ENCODE data around the gene LHFPL6.

LHFPL6 gene

GRCh38 chr13:39509616-39510315 lies 93.2 kb downstream of the LHFPL6 start:
- no peak for DNase-seq

DNA sequence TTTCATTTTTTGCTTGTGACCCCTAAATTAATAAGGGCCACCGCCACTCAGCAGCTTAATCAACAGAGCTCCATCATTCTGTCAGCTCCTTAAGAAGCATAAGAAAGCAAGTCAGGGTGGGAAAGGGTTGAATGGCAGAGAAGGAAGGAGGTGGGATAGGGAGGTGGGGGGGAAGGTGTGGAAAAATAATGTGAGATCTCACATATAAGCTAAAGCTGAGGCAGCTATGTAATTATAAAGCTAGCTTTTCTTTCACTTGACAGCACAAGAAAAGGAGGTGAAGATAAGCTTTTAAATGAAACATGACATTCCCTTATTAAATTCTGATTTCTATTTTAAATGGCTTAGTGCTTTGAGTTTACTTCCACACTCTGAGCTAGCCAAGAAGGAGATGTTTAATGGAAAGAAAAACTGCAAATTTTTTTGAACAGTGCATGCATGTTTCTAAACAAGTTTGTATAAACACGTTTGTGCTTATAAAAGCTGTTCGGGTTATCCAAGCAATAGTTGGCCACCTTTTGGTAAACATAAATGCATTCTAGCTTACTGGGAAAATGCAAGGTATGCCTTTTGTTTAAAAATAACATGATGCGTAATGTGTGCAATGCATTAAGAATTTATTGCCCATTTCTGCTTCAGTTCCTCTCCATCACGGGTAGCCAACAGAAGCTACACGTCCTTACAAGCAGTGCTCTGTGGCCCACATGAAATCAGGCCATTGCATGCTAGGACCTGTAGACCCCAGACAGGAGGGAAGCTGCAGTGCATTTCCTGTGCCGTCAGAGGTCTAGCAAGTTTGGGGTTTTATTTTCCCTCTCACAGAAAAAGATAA lies 96.2 kb downstream of the LHFPL6 start:
- no peak for DNase-seq

GRCh38 chr13:39505151-39505550 lies 97.8 kb downstream of the LHFPL6 start:
- no peak for DNase-seq

GRCh38 chr13:39503048-39503447 lies 99.9 kb downstream of the LHFPL6 start:
- DNase-seq, result no peak

DNA sequence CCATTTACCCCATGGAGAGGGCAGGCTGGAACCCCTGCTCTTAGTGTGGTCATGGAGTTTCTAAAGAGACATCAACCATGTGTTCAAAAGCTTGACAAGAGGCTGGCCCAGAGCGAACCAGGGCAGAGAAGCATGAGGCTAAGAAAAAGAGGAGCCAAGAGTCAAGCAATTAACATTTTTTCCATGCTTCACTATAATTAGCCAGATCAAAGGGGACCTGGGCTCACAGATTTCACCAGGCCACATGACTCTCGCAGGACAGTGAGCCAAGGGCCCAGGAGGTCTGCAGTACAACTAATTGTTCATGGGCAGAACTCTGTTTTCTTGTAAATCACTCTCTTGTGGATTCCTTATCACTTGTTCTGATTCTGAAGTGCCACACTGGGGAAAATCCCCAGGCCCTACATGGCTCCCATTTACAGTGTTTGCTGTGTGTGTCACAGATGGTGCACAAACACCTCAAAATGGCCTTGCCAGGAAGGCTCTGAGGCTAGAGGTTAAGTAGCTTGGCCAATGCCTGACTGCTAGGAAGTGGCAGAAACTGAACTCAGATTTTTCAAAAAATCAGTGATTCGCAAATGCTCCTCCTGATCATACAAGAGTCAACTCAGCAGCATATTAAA lies 101.2 kb downstream of the LHFPL6 start:
- no peak for DNase-seq

- DNase-seq, result no peak
These were observed 103.4 kb downstream of the LHFPL6 start for GRCh38 chr13:39499604-39500003.

DNA sequence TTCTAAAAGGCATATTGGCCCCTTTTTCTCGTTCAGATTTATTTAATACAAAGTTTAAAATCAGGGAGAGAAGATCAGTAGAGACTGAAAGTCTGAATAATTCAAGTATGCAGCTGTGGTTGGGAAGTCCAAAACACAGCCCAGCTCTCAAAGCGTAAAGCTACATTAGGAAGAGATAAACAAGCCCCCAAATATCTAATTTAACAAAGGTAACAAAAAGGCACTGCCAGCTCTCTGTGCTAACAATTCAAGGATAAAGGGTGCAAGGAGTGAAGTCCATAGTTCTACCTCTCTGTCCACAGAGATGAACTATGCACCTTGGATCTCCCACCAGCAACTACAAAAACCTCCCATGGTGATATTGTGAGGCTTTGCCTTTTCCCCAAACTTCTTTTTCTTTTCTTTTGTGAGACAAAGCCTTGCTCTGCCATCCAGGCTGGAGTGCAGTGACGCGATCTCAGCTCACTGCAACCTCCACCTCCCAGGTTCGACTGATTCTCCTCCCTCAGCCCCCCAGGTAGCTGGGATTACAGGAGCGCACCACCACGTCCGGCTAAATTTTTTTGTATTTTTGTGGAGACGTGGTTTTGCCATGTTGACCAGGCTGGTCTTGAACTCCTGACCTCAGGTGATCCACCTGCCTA lies 104.4 kb downstream of the LHFPL6 start:
- no peak for DNase-seq

DNA sequence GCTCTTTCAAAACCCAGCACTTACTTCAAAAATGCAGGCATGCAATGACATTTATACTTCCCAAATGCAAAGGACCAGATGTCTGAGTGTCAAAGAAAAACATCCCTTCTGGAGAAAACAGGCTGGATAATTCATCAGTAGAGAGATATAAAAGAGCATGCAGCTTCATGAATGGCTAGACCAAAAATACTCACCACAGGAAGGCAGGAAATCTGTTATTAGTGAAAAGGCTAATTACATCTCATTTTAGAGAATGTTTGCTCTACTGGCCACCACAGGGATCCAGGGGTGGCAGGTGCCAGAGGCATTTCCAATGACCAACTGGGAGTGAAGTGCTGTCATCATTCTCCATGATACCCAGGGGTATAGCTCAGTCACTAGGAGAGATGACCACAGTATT lies 106.5 kb downstream of the LHFPL6 start:
- no peak for DNase-seq

DNA sequence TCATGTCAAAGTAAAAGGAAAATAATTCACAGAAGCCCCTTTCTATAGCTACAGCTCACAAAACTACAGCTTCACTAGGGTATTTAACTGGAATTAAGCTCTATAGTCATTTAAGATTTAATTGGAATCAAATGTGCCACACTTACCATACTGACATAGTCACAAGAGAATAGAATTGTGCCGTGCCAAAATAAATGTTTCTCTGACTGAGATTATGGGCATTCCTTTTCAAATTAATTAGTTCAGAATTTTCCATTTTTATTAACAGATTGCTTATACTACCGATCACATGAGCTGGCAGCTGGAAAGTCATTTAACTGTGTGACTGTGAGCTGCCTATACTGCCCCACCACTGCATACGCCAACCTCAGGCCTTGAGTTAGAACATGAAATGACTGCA lies 108.4 kb downstream of the LHFPL6 start:
- no peak for DNase-seq

GRCh38 chr13:39494006-39494405 lies 109.0 kb downstream of the LHFPL6 start:
- no peak for DNase-seq

DNA sequence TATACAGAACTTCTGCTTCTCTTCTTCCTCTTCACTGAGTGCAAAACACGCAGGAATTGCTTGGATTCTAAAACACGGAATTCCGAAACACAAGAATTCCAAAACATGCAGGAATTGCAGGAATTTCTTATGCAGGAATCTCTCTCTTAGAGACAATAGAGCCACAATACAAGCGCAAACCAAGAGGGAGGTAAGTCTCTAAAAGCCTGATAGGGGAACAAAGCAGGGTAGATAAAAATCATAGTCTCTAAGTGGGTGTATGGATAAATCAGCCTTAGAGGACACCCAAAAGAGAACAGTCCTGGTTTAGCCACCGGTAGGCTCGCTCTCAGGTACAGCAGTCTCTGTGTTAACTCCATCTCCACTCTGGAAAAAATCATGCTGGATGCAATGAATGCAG lies 112.9 kb downstream of the LHFPL6 start:
- DNase-seq, result no peak

DNA sequence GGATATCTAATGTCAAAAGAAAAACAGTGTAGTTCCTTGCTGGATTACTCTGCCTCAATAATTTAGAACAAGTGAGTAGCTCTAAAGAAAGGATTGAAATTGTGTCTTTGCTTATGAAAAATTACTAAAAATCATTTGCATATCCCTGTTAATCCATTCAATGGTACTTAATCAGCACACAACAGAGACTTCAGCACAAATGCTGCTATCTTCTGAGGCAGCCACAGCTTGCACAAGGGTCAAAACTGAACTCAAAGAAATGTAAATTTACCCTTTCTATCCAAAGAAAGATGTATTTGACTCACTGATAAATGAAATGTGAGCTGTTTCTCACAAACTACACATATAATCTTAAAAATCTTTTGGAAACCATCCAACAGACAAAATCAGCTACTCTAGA lies 116.2 kb downstream of the LHFPL6 start:
- DNase-seq, result no peak

GRCh38 chr13:39485314-39485700 lies 117.7 kb downstream of the LHFPL6 start:
- DNase-seq, result no peak

GRCh38 chr13:39484506-39485313 lies 118.3 kb downstream of the LHFPL6 start:
- no peak for DNase-seq

GRCh38 chr13:39483326-39483725 lies 119.7 kb downstream of the LHFPL6 start:
- DNase-seq, result no peak

DNA sequence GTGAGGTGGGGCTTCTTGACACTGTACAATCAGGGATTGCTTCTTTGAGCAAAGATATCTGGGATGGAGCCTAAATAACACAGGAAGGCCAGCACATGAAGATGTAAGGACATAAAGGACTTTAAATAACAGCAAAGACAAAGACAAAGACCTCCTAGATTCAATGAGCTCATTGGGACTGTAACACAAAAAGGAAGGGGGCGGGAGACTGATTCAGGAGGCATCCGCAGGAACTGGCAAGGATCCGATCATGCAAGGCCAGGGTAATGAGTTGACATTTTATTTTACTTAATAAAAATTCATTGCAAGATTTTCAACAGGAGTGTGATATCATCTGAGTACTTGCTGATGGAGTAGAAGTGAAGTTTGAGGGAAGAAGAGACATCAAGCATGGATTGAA lies 121.5 kb downstream of the LHFPL6 start:
- DNase-seq, result no peak

- DNase-seq, result no peak
These were observed 128.4 kb downstream of the LHFPL6 start for GRCh38 chr13:39474600-39474999.

DNA sequence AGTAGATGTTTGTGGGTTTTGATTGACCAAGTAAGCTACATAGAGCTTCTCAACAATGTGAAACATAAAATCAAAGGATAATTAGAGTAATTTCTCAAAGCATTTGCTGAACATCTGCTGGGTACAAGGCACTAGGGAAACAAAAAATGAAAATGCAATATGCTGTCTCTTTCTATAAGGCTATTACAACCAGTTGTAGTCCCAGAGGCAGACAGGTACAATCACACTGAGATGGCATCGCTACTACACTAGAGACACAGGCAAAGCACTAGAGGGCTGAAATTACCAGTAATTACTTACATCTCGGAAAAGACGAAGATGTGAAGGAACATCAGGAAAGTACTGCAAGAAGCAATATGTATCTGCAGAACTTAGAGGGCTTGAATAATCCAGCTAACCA lies 133.3 kb downstream of the LHFPL6 start:
- DNase-seq, result no peak

GRCh38 chr13:39468306-39468705 lies 134.7 kb downstream of the LHFPL6 start:
- no peak for DNase-seq

DNA sequence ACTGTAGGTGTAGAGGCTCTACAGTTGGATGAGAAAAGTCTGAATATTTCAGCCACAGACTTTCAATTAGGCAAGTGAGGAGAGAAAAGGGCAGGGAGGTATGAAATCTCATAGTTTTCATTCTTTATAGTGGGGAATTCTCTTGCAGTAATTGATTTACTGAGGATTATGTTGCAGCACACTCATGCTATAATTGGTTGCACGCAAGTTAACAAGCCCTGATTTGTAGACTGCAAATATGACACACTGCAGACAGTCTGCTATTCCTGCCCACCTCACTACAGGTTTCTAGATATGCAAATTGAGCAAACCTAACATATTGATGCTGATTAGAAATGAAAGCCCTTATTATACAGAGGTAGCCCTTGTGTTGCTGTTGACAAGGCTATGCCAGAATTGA lies 139.4 kb downstream of the LHFPL6 start:
- DNase-seq, result no peak

DNA sequence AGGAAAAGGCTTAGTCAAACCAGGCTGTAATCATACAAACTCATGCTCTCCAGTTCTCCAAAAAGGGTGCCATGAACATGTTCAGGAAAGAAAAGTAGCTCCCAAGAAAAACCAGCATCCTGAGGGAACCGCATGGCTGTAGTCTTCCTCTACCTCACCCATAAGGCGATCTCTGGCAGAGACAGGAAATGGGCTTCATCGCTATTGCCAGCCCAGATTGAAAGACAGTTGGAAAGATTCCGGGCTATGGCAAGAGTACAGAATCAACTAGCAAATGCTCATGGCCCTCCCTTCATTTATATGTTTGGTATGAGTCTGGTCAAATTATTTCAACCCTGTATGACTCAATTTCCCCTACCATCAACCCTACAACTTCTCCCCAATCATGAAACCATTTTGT lies 140.1 kb downstream of the LHFPL6 start:
- DNase-seq, result no peak

DNA sequence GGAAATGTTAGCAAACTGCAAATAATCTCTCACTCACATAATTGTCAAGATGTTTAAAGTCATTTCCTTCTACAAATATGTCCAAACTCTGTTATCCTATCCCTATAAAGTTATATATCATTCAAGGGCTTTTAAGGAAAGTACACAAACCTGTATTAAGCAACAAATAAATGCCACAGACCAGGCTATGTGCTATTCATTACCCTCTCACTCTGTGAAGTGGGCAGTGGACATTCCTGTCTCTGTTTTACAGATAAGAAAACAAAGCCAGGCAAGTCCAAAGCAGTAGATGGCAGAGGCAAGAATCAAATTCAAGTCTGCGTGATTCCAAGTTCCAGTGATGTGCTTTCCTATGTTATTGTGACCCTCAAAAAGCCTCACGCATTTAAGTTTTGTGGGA lies 140.6 kb downstream of the LHFPL6 start:
- no peak for DNase-seq

Measured in 8988T (cell line).